Stimulated activated CD8-positive, alpha-beta memory T cell treated with anti-CD3 and anti-CD28 coated beads, Interleukin-15, amount 100 ng/mL, for 1 hour (primary cell): Measurements from ENCODE around the gene TRIM56.
"Not testable (repeated sequence)": the region's sequence is repeated elsewhere in the genome, so short reads cannot be mapped to it uniquely, and the experiment has no call there.

Experiments used
- DNase-seq: peaks from one replicate; pipeline ENCODE4 v3.0.0-alpha.2; 2020; ENCODE audit warnings: low read depth

TRIM56 gene, protein sequence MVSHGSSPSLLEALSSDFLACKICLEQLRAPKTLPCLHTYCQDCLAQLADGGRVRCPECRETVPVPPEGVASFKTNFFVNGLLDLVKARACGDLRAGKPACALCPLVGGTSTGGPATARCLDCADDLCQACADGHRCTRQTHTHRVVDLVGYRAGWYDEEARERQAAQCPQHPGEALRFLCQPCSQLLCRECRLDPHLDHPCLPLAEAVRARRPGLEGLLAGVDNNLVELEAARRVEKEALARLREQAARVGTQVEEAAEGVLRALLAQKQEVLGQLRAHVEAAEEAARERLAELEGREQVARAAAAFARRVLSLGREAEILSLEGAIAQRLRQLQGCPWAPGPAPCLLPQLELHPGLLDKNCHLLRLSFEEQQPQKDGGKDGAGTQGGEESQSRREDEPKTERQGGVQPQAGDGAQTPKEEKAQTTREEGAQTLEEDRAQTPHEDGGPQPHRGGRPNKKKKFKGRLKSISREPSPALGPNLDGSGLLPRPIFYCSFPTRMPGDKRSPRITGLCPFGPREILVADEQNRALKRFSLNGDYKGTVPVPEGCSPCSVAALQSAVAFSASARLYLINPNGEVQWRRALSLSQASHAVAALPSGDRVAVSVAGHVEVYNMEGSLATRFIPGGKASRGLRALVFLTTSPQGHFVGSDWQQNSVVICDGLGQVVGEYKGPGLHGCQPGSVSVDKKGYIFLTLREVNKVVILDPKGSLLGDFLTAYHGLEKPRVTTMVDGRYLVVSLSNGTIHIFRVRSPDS

GRCh38 chr7:101085162-101085964 lies at the start of gene TRIM56:
TSS of gene TRIM56 (plus strand) at chr7:101085481. CDS start at chr7:101087313, 1,832 bp downstream.
- DNase-seq, result peak; percentile 52

DNA sequence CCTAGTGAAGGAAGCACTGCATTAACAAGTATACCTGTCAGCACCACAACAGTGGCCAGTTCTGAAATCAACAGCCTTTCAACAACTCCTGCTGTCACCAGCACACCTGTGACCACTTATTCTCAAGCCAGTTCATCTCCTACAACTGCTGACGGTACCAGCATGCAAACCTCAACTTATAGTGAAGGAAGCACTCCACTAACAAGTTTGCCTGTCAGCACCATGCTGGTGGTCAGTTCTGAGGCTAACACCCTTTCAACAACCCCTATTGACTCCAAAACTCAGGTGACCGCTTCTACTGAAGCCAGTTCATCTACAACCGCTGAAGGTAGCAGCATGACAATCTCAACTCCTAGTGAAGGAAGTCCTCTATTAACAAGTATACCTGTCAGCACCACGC lies 49.3 kb upstream of the TRIM56 start:
- no peak for DNase-seq

DNA sequence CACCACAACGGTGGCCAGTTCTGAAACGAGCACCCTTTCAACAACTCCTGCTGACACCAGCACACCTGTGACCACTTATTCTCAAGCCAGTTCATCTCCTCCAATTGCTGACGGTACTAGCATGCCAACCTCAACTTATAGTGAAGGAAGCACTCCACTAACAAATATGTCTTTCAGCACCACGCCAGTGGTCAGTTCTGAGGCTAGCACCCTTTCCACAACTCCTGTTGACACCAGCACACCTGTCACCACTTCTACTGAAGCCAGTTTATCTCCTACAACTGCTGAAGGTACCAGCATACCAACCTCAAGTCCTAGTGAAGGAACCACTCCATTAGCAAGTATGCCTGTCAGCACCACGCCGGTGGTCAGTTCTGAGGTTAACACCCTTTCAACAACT lies 44.0 kb upstream of the TRIM56 start:
- not testable (repeated sequence) for DNase-seq

DNA sequence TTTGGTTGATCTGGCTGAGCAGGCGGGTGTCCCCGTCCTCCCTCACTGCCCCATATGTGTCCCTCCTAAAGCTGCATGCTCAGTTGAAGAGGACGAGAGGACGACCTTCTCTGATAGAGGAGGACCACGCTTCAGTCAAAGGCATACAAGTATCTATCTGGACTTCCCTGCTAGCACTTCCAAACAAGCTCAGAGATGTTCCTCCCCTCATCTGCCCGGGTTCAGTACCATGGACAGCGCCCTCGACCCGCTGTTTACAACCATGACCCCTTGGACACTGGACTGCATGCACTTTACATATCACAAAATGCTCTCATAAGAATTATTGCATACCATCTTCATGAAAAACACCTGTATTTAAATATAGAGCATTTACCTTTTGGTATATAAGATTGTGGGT lies 26.9 kb upstream of the TRIM56 start:
- DNase-seq, result peak; percentile 14

DNA sequence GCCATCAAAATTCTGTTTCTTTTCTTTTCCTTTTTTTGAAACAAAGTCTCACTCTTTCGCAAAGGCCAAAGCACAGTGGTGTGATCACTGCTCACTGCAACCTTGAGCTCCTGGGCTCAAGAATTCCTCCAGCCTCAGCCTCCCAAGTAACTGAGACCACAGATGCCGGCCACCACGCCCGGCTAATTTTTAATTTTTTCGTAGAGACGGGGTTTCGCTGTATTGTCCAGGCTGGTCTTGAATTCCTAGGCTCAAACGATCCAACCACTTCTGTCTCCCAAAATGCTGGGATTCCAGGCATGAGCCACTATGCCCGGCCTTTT lies 25.7 kb upstream of the TRIM56 start:
- DNase-seq, result no peak

GRCh38 chr7:101060992-101061391 lies 24.3 kb upstream of the TRIM56 start:
- DNase-seq, result no peak

GRCh38 chr7:101064176-101064550 lies 21.1 kb upstream of the TRIM56 start:
- not testable (repeated sequence) for DNase-seq

DNA sequence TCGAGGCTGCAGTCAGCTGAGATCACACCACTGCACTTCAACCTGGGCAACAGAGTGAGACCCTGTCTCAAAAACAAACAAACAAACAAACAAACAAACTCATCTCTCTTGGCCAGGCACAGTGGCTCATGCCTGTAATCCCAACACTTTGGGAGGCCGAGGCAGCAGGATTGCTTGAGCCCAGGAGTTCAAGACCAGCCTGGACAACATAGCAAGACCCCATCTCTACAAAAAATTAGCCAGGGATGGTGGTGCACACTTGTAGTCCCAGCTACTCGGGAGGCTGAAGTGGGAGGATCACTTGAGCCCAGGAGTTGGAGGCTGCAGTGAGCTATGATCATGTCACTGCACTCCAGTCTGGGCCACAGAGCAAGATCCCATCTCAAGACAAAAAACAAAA lies 20.1 kb upstream of the TRIM56 start:
- DNase-seq, result not testable (repeated sequence)

DNA sequence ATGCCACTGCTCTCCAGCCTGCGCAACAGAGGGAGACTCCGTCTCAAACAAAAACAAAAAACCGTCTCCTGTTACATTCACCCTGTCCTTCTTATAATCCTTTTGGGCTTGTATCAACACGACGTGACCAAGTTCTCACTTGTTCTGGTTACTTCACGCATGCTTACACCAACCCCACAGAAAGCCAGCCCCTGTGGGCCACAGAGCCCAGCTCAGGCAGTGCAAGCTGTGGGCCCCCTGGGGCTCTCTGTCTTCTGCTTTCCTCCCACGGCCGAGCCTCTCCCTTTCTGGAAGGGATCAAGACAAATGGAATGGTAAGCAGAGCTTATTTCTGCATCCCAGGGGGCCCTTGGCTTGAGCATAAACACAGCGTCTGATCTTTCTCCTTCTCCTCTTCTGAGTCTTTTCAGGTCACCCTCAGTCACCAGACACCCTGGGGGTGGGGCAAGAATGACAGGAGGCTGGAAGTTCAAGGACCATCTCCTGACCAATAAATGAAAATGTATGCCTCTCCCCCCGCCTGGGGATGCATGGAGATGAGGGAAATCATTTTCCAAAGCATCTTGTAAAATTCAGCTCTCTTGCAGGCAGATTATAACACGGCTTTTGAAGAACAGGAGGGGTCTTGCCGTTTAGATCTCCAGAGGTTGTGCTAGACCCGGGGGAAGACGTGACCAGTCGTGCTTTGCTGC lies 19.0 kb upstream of the TRIM56 start:
- no peak for DNase-seq

GRCh38 chr7:101066833-101067177 lies 18.5 kb upstream of the TRIM56 start:
- DNase-seq, result no peak

DNA sequence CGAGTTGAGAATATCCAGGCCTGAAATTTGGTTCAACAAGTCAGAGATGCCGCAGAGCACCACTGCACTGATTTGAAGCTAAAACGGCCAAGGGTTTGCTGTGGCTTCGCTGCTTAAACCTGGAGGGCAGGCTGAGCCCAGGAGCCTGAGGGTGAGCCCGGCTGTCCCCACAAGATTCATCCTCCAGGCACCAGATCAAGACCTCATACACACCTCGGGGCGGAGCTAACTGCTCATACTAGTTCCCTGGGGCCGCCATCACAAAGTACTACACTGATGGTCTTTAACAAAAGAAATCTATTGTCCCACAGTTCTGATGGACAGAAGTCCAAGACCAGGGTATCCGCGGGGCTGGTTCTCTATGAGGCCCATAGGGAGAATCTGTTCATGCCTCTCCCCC lies 16.9 kb upstream of the TRIM56 start:
- no peak for DNase-seq

DNA sequence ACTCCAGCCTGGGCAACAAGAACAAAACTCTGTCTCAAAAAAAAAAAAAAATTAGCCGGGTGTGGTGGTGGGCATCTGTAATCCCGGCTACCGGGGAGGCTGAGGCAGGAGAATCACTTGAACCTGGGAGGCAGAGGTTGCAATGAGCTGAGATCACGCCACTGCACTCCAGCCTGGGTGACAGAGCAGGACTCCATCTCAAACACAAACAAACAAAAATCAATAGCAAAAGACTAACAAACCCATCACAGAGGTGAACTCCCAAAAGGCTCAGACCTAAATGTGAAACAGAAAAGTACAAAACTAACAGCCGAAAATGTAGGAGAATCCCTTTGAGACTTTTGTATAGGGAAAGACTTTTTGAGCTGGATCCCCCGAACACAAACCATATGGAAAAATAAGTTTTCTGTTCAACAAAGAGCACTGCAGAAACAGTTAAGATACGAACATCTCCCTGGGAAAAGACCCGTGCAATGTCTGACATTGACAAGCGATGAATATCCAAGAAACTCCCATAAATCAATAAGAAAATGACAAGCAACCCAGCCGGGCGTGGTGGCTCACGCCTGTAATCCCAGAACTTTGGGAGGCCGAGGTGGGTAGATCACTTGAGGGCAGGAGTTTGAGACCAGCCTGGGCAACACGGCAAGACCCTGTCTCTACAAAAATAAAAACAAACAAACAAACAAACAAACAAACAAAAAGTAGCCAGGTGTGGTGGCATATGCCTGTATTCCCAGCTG lies 13.7 kb upstream of the TRIM56 start:
- not testable (repeated sequence) for DNase-seq

- DNase-seq, result no peak
Measured at GRCh38 chr7:101075646-101076045, 9.6 kb upstream of the TRIM56 start.

GRCh38 chr7:101076183-101076582 lies 9.1 kb upstream of the TRIM56 start:
- DNase-seq, result not testable (repeated sequence)

GRCh38 chr7:101077303-101078086 lies 7.8 kb upstream of the TRIM56 start:
- peak; percentile 82 for DNase-seq

GRCh38 chr7:101081432-101081831 lies 3.8 kb upstream of the TRIM56 start:
- DNase-seq, result no peak

DNA sequence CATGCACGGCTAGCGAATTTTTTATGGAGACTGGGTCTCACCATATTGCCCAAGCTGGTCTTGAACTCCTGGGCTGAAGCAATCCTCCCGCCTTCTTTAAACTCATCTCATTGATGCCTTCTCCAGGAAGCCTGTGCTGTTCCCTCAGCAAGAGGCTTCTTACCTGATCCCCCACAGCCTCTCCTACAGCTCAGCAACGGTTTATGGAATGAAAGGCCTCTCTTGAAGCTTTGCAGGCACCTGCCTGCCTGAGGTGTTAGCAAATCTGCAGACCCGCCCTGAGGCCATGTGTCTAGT lies 468 bp upstream of the TRIM56 start:
- no peak for DNase-seq

GRCh38 chr7:101087334-101088068 lies 2.2 kb downstream of the TRIM56 start:
- DNase-seq, result no peak

- DNase-seq, result no peak
Measured at GRCh38 chr7:101088069-101088425, 2.8 kb downstream of the TRIM56 start.

DNA sequence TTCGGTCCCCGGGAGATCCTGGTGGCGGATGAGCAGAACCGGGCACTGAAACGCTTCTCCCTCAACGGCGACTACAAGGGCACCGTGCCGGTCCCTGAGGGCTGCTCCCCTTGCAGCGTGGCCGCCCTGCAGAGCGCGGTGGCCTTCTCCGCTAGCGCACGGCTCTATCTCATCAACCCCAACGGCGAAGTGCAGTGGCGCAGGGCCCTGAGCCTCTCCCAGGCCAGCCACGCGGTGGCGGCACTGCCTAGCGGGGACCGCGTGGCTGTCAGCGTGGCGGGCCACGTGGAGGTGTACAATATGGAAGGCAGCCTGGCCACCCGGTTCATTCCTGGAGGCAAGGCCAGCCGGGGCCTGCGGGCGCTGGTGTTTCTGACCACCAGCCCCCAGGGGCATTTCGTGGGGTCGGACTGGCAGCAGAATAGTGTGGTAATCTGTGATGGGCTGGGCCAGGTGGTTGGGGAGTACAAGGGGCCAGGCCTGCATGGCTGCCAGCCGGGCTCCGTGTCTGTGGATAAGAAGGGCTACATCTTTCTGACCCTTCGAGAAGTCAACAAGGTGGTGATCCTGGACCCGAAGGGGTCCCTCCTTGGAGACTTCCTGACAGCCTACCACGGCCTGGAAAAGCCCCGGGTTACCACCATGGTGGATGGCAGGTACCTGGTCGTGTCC lies 3.7 kb downstream of the TRIM56 start:
- no peak for DNase-seq
